ENCODE measurements around the gene CHRNB2. TPM values are rescaled to one million over a fixed set of nuclear protein-coding genes. Genes with fewer than 3 reads are reported as not detected.

CHRNB2 gene
- total RNA-seq, 1 experiment from 2014 or later, result 0.21 TPM

GRCh38 chr1:154533952-154534844, 33.4 kb upstream of the CHRNB2 start:
- Histone ChIP-seq H3K27ac (ENCODE audit: low read length) (no peak overlapping the region), H3K27me3 (ENCODE audit: control insufficient read depth, insufficient read depth, low read length) (peaks cover 2% of the 10 kb centered on the region; the same call in 1 of the 2 replicates), H3K4me1 (ENCODE audit: control insufficient read depth, insufficient read depth, low read length) (no peaks in the 10 kb centered on the region), H3K36me3 (ENCODE audit: control insufficient read depth, insufficient read depth, low read length) (no peaks in the 10 kb centered on the region), H3K9me3 (ENCODE audit: control insufficient read depth, insufficient read depth, low read depth, low read length) (no peaks in the 10 kb centered on the region), H3K4me3 (ENCODE audit: low read depth in 2 of 2, low read length in 2 of 2) (no peak overlapping the region)
- TF ChIP-seq TCF7L2 (IDR thresholded peaks at IDR 0.05; ENCODE audit: low read depth, low read length) (no peak), CTCF (IDR thresholded peaks at IDR 0.05) (peak; percentile 86)
- DNase-seq (ENCODE audit: low read depth, low spot score) (no peak), ATAC-seq (peak; percentile 87)
- intact Hi-C loops (cut with micrococcal nuclease; ENCODE audit: unreplicated experiment) (no loop called here), in situ Hi-C loops (cut with HindIII; ENCODE audit: low pct_unique_long_range_greater_than_20kb, low sequenced_read_pairs) (no loop called here)
- no TSS peak for BruUV-seq (replicated peaks)
- POLR2A ChIA-PET, result interaction anchor here (0.7 kb wide), 1 partner anchor 173 kb away, joined by 3 read pairs; no protein-coding TSS in a partner anchor
- CTCF ChIA-PET, result interaction anchor here (0.7 to 2.2 kb wide), 2 partner anchors 12 to 86 kb away, joined by 4 to 14 read pairs; no protein-coding TSS in a partner anchor

- ATAC-seq (no peak), DNase-seq (ENCODE audit: low read depth, low spot score) (no peak)
- Histone ChIP-seq H3K27me3 (ENCODE audit: control insufficient read depth, insufficient read depth, low read length) (peaks cover 2% of the 10 kb centered on the region; the same call in 1 of the 2 replicates), H3K9me3 (ENCODE audit: control insufficient read depth, insufficient read depth, low read depth, low read length) (no peaks in the 10 kb centered on the region), H3K36me3 (ENCODE audit: control insufficient read depth, insufficient read depth, low read length) (no peaks in the 10 kb centered on the region), H3K27ac (ENCODE audit: low read length) (no peak overlapping the region), H3K4me3 (ENCODE audit: low read depth in 2 of 2, low read length in 2 of 2) (no peak overlapping the region), H3K4me1 (ENCODE audit: control insufficient read depth, insufficient read depth, low read length) (no peaks in the 10 kb centered on the region)
- ChIA-PET POLR2A (no interaction called here), CTCF (no interaction called here)
- in situ Hi-C loops (cut with HindIII; ENCODE audit: low pct_unique_long_range_greater_than_20kb, low sequenced_read_pairs), result no loop called here
- BruUV-seq (replicated peaks), result no TSS peak
- TF ChIP-seq CTCF (IDR thresholded peaks at IDR 0.05), result no peak
- no peak for TF ChIP-seq SIN3A (IDR thresholded peaks at IDR 0.05; ENCODE audit: borderline replicate concordance, insufficient read depth, low read depth, low read length)
- TF ChIP-seq POLR2AphosphoS5 (IDR thresholded peaks at IDR 0.05; ENCODE audit: low read depth, low read length), result no peak
- TF ChIP-seq REST (IDR thresholded peaks at IDR 0.05; ENCODE audit: insufficient read depth in 1 of 2, low read depth in 2 of 2, low read length in 1 of 2), result no peak
- no peak for TF ChIP-seq TCF7L2 (IDR thresholded peaks at IDR 0.05; ENCODE audit: low read depth, low read length)
- intact Hi-C loops (cut with micrococcal nuclease; ENCODE audit: unreplicated experiment), result loop anchor here (5.0 kb wide), 1 partner anchor 44 kb away; no protein-coding TSS in a partner anchor
Observed at GRCh38 chr1:154536570-154536969, 31.0 kb upstream of the CHRNB2 start.

Data from Panc1 (cell line).